ENCODE data around the gene PVALEF.

Gene PVALEF

DNA sequence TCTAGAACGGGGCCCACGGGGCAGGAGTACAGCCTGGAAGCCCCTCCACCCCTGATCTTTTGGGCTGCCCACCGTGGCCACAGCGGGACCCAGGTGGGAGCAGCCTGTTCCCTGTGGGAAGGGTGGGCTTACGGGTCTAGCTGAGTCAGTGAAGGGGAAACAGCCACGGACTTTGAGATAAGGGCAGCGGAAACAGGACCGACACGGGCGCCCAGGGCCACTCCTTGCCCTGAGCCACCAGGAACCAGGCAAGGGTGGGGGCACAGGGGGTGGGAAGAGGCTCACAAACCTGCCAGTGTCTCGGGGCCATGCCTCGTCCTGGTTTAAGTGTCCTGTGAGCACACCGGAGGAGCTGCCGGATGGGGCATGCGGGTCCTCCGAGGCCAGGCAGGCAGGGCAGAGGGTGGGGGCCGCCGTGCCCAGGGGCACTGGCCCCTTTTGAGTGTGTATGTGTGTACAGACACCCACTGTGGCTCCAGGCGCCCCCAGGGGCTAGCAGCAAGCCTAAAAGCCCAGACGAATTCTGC is 47.6 kb upstream of the PVALEF start:
- H3K18ac ChIP-seq (ENCODE audit: low read length): no peak overlapping the region
- no peak overlapping the region for H2BK12ac ChIP-seq (ENCODE audit: low read length)
- peak overlapping the region; percentile 37 for H3K9ac ChIP-seq (ENCODE audit: low read depth, low read length, poor library complexity)
- DNase-seq (ENCODE audit: low spot score): no peak
- no peak overlapping the region for H3K27ac ChIP-seq (replicated peaks; ENCODE audit: low read length)
- peaks cover 0 to 8% of the 10 kb centered on the region in 2 donors for H3K36me3 ChIP-seq (replicated peaks in 1 of 2; ENCODE audit: control insufficient read depth in 2 of 2, insufficient read depth in 2 of 2, low read length in 2 of 2)
- H3K4ac ChIP-seq (ENCODE audit: low read length): no peak overlapping the region
- H2AK5ac ChIP-seq (ENCODE audit: low read depth, low read length): peak overlapping the region; percentile 46
- no peak overlapping the region for H4K91ac ChIP-seq (ENCODE audit: low read depth, low read length, poor library complexity)
- no peak overlapping the region for H2BK120ac ChIP-seq (ENCODE audit: low read depth, low read length)
- H2BK15ac ChIP-seq (ENCODE audit: low read length): peak overlapping the region; percentile 67
- H3K9me3 ChIP-seq (replicated peaks in 1 of 2; ENCODE audit: control insufficient read depth in 2 of 2, insufficient read depth in 1 of 2, low read depth in 1 of 2, low read length in 2 of 2): no peaks in the 10 kb centered on the region
- no peak overlapping the region for H2BK5ac ChIP-seq (ENCODE audit: low read length)
- H4K8ac ChIP-seq (ENCODE audit: low read depth, low read length): no peak overlapping the region
- H3K23ac ChIP-seq (ENCODE audit: low read depth, low read length, poor library complexity): peak overlapping the region; percentile 98
- no peak overlapping the region for H2AFZ ChIP-seq (ENCODE audit: low read length)
- peaks cover 0 to 18% (median 0%) of the 10 kb centered on the region in 3 experiments for H3K27me3 ChIP-seq (ENCODE audit: control insufficient read depth in 3 of 3, insufficient read depth in 3 of 3, low read depth in 1 of 3, low read length in 3 of 3)
- peaks cover 5% of the 10 kb centered on the region for H3K79me1 ChIP-seq (ENCODE audit: low read depth, low read length)
- H3K14ac ChIP-seq (ENCODE audit: low read length): no peak overlapping the region
- peaks cover 0 to 5% of the 10 kb centered on the region in 2 donors for H3K4me1 ChIP-seq (ENCODE audit: control insufficient read depth in 2 of 2, insufficient read depth in 1 of 2, low read depth in 1 of 2, low read length in 2 of 2)
- no peak overlapping the region for H3K4me2 ChIP-seq (ENCODE audit: insufficient read depth, low read length, poor library complexity, severe bottlenecking)
- WGBS, 2 donors (ENCODE audit: extremely low coverage in 2 of 2, insufficient read length in 2 of 2, insufficient replicate concordance in 1 of 2): no CpG with 5 or more reads among the region's 20 CpGs
- H3K4me3 ChIP-seq (ENCODE audit: low read length in 2 of 2): no peak overlapping the region

GRCh38 chr17:81118308-81119221 is 46.7 kb upstream of the PVALEF start:
- H3K14ac ChIP-seq (ENCODE audit: low read length): peak overlapping the region; percentile 89
- H3K4me2 ChIP-seq (ENCODE audit: insufficient read depth, low read length, poor library complexity, severe bottlenecking): peak overlapping the region; percentile 93
- H2BK5ac ChIP-seq (ENCODE audit: low read length): peak overlapping the region; percentile 53
- H3K9me3 ChIP-seq (replicated peaks in 1 of 2; ENCODE audit: control insufficient read depth in 2 of 2, insufficient read depth in 1 of 2, low read depth in 1 of 2, low read length in 2 of 2): no peaks in the 10 kb centered on the region
- no peak overlapping the region for H4K91ac ChIP-seq (ENCODE audit: low read depth, low read length, poor library complexity)
- peak overlapping the region; percentile 100 for H3K18ac ChIP-seq (ENCODE audit: low read length)
- H2BK120ac ChIP-seq (ENCODE audit: low read depth, low read length): no peak overlapping the region
- H3K27me3 ChIP-seq (ENCODE audit: control insufficient read depth in 3 of 3, insufficient read depth in 3 of 3, low read depth in 1 of 3, low read length in 3 of 3): peaks cover 0 to 25% (median 0%) of the 10 kb centered on the region in 3 experiments
- peak overlapping the region; percentile 82 for H4K8ac ChIP-seq (ENCODE audit: low read depth, low read length)
- peak overlapping the region; percentile 67 for H2BK15ac ChIP-seq (ENCODE audit: low read length)
- H3K23ac ChIP-seq (ENCODE audit: low read depth, low read length, poor library complexity): peak overlapping the region; percentile 98
- DNase-seq (ENCODE audit: low spot score): no peak
- H2AK5ac ChIP-seq (ENCODE audit: low read depth, low read length): peak overlapping the region; percentile 66
- no peak overlapping the region for H3K4ac ChIP-seq (ENCODE audit: low read length)
- peaks cover 0 to 8% of the 10 kb centered on the region in 2 donors for H3K36me3 ChIP-seq (replicated peaks in 1 of 2; ENCODE audit: control insufficient read depth in 2 of 2, insufficient read depth in 2 of 2, low read length in 2 of 2)
- no peak overlapping the region for H3K27ac ChIP-seq (replicated peaks; ENCODE audit: low read length)
- WGBS, 2 donors (ENCODE audit: extremely low coverage in 2 of 2, insufficient read length in 2 of 2, insufficient replicate concordance in 1 of 2): no CpG with 5 or more reads among the region's 24 CpGs
- H2BK12ac ChIP-seq (ENCODE audit: low read length): no peak overlapping the region
- H3K79me1 ChIP-seq (ENCODE audit: low read depth, low read length): peaks cover 5% of the 10 kb centered on the region
- peak overlapping the region; percentile 37 for H3K9ac ChIP-seq (ENCODE audit: low read depth, low read length, poor library complexity)
- H3K4me3 ChIP-seq (ENCODE audit: low read length in 2 of 2): no peak overlapping the region
- peaks cover 0 to 5% of the 10 kb centered on the region in 2 donors for H3K4me1 ChIP-seq (ENCODE audit: control insufficient read depth in 2 of 2, insufficient read depth in 1 of 2, low read depth in 1 of 2, low read length in 2 of 2)
- no peak overlapping the region for H2AFZ ChIP-seq (ENCODE audit: low read length)

- DNase-seq (ENCODE audit: low spot score): peak; percentile 90
- Histone ChIP-seq H3K14ac (ENCODE audit: low read length) (peak overlapping the region; percentile 89), H3K4me2 (ENCODE audit: insufficient read depth, low read length, poor library complexity, severe bottlenecking) (peak overlapping the region; percentile 93), H2AFZ (ENCODE audit: low read length) (no peak overlapping the region), H2BK15ac (ENCODE audit: low read length) (peak overlapping the region; percentile 54), H3K9ac (ENCODE audit: low read depth, low read length, poor library complexity) (peak overlapping the region; percentile 81), H3K23ac (ENCODE audit: low read depth, low read length, poor library complexity) (peak overlapping the region; percentile 98), H2BK120ac (ENCODE audit: low read depth, low read length) (peak overlapping the region; percentile 81), H3K4me3 (ENCODE audit: low read length in 2 of 2) (peak overlapping the region in 1 of 2 donors; percentile 82), H3K36me3 (replicated peaks in 1 of 2; ENCODE audit: control insufficient read depth in 2 of 2, insufficient read depth in 2 of 2, low read length in 2 of 2) (peaks cover 0 to 8% of the 10 kb centered on the region in 2 donors), H2BK12ac (ENCODE audit: low read length) (peak overlapping the region; percentile 82), H3K4ac (ENCODE audit: low read length) (peak overlapping the region; percentile 84), H3K4me1 (ENCODE audit: control insufficient read depth in 2 of 2, insufficient read depth in 1 of 2, low read depth in 1 of 2, low read length in 2 of 2) (peaks cover 0 to 5% of the 10 kb centered on the region in 2 donors), H4K91ac (ENCODE audit: low read depth, low read length, poor library complexity) (no peak overlapping the region), H2AK5ac (ENCODE audit: low read depth, low read length) (peak overlapping the region; percentile 66), H3K18ac (ENCODE audit: low read length) (peak overlapping the region; percentile 100), H4K8ac (ENCODE audit: low read depth, low read length) (peak overlapping the region; percentile 82), H3K9me3 (replicated peaks in 1 of 2; ENCODE audit: control insufficient read depth in 2 of 2, insufficient read depth in 1 of 2, low read depth in 1 of 2, low read length in 2 of 2) (no peaks in the 10 kb centered on the region), H3K27me3 (ENCODE audit: control insufficient read depth in 3 of 3, insufficient read depth in 3 of 3, low read depth in 1 of 3, low read length in 3 of 3) (peaks cover 0 to 25% (median 0%) of the 10 kb centered on the region in 3 experiments), H2BK5ac (ENCODE audit: low read length) (peak overlapping the region; percentile 83), H3K79me1 (ENCODE audit: low read depth, low read length) (peaks cover 5% of the 10 kb centered on the region), H3K27ac (replicated peaks; ENCODE audit: low read length) (no peak overlapping the region)
- no CpG with 5 or more reads among the region's 89 CpGs for WGBS, 2 donors (ENCODE audit: extremely low coverage in 2 of 2, insufficient read length in 2 of 2, insufficient replicate concordance in 1 of 2)
These were observed 45.8 kb upstream of the PVALEF start for GRCh38 chr17:81119223-81120148.
